Liver (tissue), 9 donors: Measurements from ENCODE around the gene STATH. TPM values are rescaled to one million over a fixed set of nuclear protein-coding genes. Genes with fewer than 3 reads are reported as not detected.

Experiments
- DNase-seq: peaks from one replicate; pipeline ENCODE4 v3.0.0-alpha.2; 2017; ENCODE audit warnings: low spot score
- H3K27ac ChIP-seq, 2 donors: one replicate each; pipeline ENCODE4 v1.7.0; 2013; ENCODE audit warnings: inconsistent platforms in 2 of 2, low read length in 2 of 2, control low read depth in 1 of 2, low read depth in 1 of 2, mild to moderate bottlenecking in 1 of 2
- H3K27me3 ChIP-seq, 4 donors: one replicate each; pipeline versions ENCODE4 v1.6.1 to v1.7.0; 2013; ENCODE audit warnings: low read length in 3 of 4, inconsistent platforms in 1 of 4, mild to moderate bottlenecking in 1 of 4, moderate library complexity in 1 of 4; ENCODE audit not compliant: control insufficient read depth in 4 of 4, insufficient read depth in 4 of 4
- H3K36me3 ChIP-seq, 4 donors: one replicate each; pipeline versions ENCODE4 v1.6.1 to v1.7.0; 2013; ENCODE audit warnings: low read length in 3 of 4, mild to moderate bottlenecking in 3 of 4, low read depth in 1 of 4, moderate library complexity in 1 of 4; ENCODE audit not compliant: control insufficient read depth in 4 of 4, insufficient read depth in 3 of 4
- H3K4me1 ChIP-seq, 4 donors: one replicate each; pipeline versions ENCODE4 v1.6.1 to v1.7.0; 2013; ENCODE audit warnings: low read length in 3 of 4, mild to moderate bottlenecking in 3 of 4, moderate library complexity in 1 of 4; ENCODE audit not compliant: control insufficient read depth in 4 of 4, insufficient read depth in 4 of 4
- H3K4me3 ChIP-seq, 3 donors: one replicate each; pipeline versions ENCODE4 v1.6.1 to v1.7.0; 2013; ENCODE audit warnings: low read length in 3 of 3, control low read depth in 1 of 3, low read depth in 1 of 3, mild to moderate bottlenecking in 1 of 3
- H3K9ac ChIP-seq, 2 donors: one replicate each; pipeline ENCODE4 v1.7.0; 2013; ENCODE audit warnings: low read length in 2 of 2, mild to moderate bottlenecking in 2 of 2, moderate library complexity in 2 of 2, control low read depth in 1 of 2, low read depth in 1 of 2
- H3K9me3 ChIP-seq, 4 donors: one replicate each; pipeline versions ENCODE4 v1.6.1 to v1.7.0; 2013; ENCODE audit warnings: low read length in 3 of 4; ENCODE audit not compliant: control insufficient read depth in 4 of 4
- EGR1 ChIP-seq, 2 donors: IDR thresholded peaks; 2 replicates each; pipeline ENCODE4 v1.6.1; 2016 to 2018; ENCODE audit warnings: antibody characterized with exemption in 2 of 2, low read depth in 2 of 2
- FOXA1 ChIP-seq: IDR thresholded peaks from 2 replicates; pipeline ENCODE4 v1.6.1; 2016; ENCODE audit warnings: antibody characterized with exemption
- FOXA2 ChIP-seq: IDR thresholded peaks from 2 replicates; pipeline ENCODE4 v1.6.1; 2016; ENCODE audit warnings: antibody characterized with exemption
- GABPA ChIP-seq, 2 donors: IDR thresholded peaks in 1 of 2; conservative IDR thresholded peaks in 1 of 2; 2 replicates each; pipeline ENCODE4 v1.6.1; 2016; ENCODE audit warnings: antibody characterized with exemption in 2 of 2, mild to moderate bottlenecking in 1 of 2, moderate library complexity in 1 of 2
- HNF4A ChIP-seq, 2 donors: conservative IDR thresholded peaks; 2 replicates each; pipeline ENCODE4 v1.6.1; 2016; ENCODE audit warnings: antibody characterized with exemption in 2 of 2, mild to moderate bottlenecking in 2 of 2
- HNF4G ChIP-seq: IDR thresholded peaks from 2 replicates; pipeline ENCODE4 v1.6.1; 2016; ENCODE audit warnings: antibody characterized with exemption
- JUND ChIP-seq, 2 donors: IDR thresholded peaks; 2 replicates each; pipeline ENCODE4 v1.6.1; 2016; ENCODE audit warnings: antibody characterized with exemption in 2 of 2
- NR2F2 ChIP-seq: IDR thresholded peaks from 2 replicates; pipeline ENCODE4 v1.6.1; 2016; ENCODE audit warnings: antibody characterized with exemption
- RAD21 ChIP-seq, 2 donors: IDR thresholded peaks; 2 replicates each; pipeline ENCODE4 v1.6.1; 2016; ENCODE audit warnings: antibody characterized with exemption in 2 of 2, mild to moderate bottlenecking in 2 of 2
- RXRA ChIP-seq, 2 donors: IDR thresholded peaks; 2 replicates each; pipeline ENCODE4 v1.6.1; 2017 to 2018; ENCODE audit warnings: antibody characterized with exemption in 2 of 2, mild to moderate bottlenecking in 1 of 2
- SP1 ChIP-seq: IDR thresholded peaks from 2 replicates; pipeline ENCODE4 v1.6.1; 2018; ENCODE audit warnings: antibody characterized with exemption, mild to moderate bottlenecking
- TAF1 ChIP-seq: conservative IDR thresholded peaks from 2 replicates; pipeline ENCODE4 v1.6.1; 2016; ENCODE audit warnings: antibody characterized with exemption, mild to moderate bottlenecking
- YY1 ChIP-seq: IDR thresholded peaks from 2 replicates; pipeline ENCODE4 v1.6.1; 2016; ENCODE audit warnings: antibody characterized with exemption, mild to moderate bottlenecking
- WGBS: extraction: QIAGEN DNeasy Blood & Tissue Kit; methylation state at CpG from one replicate; pipeline ENCODE4 v1.1.7; 2013; 5-methylcytosine and 5-hydroxymethylcytosine counted together
- polyA plus RNA-seq, 2 donors: library from polyadenylated mRNA; stranded (reverse) in 1 of 2; unstranded in 1 of 2; fragments of 200-250 nt in 1 of 2; fragments of >200 nt in 1 of 2; fragmentation: Nextera tagmentation in 1 of 2; extraction: Ambion mirVana in 1 of 2; gene quantifications; one replicate each; pipeline versions ENCODE4 v1.2.1 to v1.2.3, GENCODE V29; 2013 to 2015
- total RNA-seq, 2 donors: library from RNA; depleted of rRNA; stranded (reverse); fragments of >200 nt; gene quantifications; one replicate each; pipeline ENCODE4 v1.2.3, GENCODE V29; 2014
- TF ChIP-seq, protein P1 (sequence below): IDR thresholded peaks from 2 replicates; pipeline ENCODE4 v1.6.1; 2016; ENCODE audit warnings: antibody characterized with exemption
- TF ChIP-seq, protein P2 (sequence below): fragments of 150-350 bp; IDR thresholded peaks from 2 replicates; pipeline ENCODE4 v1.5.1; 2017; ENCODE audit warnings: improper control_type of control experiment, low read depth, low read length; ENCODE audit not compliant: missing input control
- TF ChIP-seq, protein P3 (sequence below): IDR thresholded peaks from 2 replicates; pipeline ENCODE4 v1.6.1; 2016; ENCODE audit warnings: antibody characterized with exemption
- TF ChIP-seq, protein P4 (sequence below): IDR thresholded peaks from 2 replicates; pipeline ENCODE4 v1.6.1; 2016; ENCODE audit warnings: antibody characterized with exemption
- TF ChIP-seq, protein P5 (sequence below): IDR thresholded peaks from 2 replicates; pipeline ENCODE4 v1.6.1; 2016; ENCODE audit warnings: antibody characterized with exemption, mild to moderate bottlenecking
- donor health status: healthy.
- donor health status: healthy.
- donor health status: healthy.
- donor health status: healthy.
- donor health status: healthy.

Gene STATH, protein sequence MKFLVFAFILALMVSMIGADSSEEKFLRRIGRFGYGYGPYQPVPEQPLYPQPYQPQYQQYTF
- total RNA-seq (not detected), polyA plus RNA-seq (not detected)

DNA sequence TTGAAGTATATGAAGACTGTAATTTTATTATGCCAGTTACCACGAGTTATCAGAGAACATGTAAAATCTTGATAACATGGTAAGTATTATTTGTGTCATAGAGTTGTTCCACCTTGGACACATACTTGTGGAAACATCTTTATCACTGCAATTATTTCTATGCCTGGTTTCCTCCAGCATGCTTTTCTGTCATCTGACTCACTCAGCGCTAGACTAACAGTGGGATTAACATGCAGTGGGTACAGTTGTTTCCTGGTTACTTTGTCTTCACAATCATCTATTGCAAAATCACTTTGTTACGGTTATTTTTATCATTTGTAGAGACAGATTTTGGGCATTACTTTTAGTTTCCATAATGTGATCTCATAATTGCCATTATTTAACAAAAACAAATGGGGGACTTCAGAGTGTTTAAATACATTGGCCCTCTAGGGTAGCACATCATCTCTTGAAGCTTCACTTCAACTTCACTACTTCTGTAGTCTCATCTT, at the start of gene STATH:
STATH (plus strand) TSS at position 441 of the 491 bp plus-strand sequence. CDS start 2,472 bp downstream, outside the sequence.
- Histone ChIP-seq H3K27me3 (no peaks in the 10 kb centered on the region), H3K27ac (no peak within 1 kb of the TSS), H3K4me1 (no peaks in the 10 kb centered on the region), H3K4me3 (no peak within 1 kb of the TSS), H3K9me3 (no peaks in the 10 kb centered on the region), H3K36me3 (no peaks in the 10 kb centered on the region), H3K9ac (no peak within 1 kb of the TSS)
- 77% methylated on average over 3 of the region's 3 CpGs for whole genome bisulfite sequencing
- no peak for TF ChIP-seq HNF4A (conservative IDR thresholded peaks at IDR 0.05)
- no peak for TF ChIP-seq NR2F2
- no peak for TF ChIP-seq FOXA1
- TF ChIP-seq YY1: no peak
- TF ChIP-seq, protein P1, sequence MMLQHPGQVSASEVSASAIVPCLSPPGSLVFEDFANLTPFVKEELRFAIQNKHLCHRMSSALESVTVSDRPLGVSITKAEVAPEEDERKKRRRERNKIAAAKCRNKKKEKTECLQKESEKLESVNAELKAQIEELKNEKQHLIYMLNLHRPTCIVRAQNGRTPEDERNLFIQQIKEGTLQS: no peak
- TF ChIP-seq JUND (IDR thresholded peaks at IDR 0.05): no peak
- TF ChIP-seq TAF1: no peak
- TF ChIP-seq, protein P2, sequence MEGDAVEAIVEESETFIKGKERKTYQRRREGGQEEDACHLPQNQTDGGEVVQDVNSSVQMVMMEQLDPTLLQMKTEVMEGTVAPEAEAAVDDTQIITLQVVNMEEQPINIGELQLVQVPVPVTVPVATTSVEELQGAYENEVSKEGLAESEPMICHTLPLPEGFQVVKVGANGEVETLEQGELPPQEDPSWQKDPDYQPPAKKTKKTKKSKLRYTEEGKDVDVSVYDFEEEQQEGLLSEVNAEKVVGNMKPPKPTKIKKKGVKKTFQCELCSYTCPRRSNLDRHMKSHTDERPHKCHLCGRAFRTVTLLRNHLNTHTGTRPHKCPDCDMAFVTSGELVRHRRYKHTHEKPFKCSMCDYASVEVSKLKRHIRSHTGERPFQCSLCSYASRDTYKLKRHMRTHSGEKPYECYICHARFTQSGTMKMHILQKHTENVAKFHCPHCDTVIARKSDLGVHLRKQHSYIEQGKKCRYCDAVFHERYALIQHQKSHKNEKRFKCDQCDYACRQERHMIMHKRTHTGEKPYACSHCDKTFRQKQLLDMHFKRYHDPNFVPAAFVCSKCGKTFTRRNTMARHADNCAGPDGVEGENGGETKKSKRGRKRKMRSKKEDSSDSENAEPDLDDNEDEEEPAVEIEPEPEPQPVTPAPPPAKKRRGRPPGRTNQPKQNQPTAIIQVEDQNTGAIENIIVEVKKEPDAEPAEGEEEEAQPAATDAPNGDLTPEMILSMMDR: no peak
- TF ChIP-seq, protein P3, sequence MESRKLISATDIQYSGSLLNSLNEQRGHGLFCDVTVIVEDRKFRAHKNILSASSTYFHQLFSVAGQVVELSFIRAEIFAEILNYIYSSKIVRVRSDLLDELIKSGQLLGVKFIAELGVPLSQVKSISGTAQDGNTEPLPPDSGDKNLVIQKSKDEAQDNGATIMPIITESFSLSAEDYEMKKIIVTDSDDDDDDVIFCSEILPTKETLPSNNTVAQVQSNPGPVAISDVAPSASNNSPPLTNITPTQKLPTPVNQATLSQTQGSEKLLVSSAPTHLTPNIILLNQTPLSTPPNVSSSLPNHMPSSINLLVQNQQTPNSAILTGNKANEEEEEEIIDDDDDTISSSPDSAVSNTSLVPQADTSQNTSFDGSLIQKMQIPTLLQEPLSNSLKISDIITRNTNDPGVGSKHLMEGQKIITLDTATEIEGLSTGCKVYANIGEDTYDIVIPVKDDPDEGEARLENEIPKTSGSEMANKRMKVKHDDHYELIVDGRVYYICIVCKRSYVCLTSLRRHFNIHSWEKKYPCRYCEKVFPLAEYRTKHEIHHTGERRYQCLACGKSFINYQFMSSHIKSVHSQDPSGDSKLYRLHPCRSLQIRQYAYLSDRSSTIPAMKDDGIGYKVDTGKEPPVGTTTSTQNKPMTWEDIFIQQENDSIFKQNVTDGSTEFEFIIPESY: no peak
- no peak for TF ChIP-seq FOXA2
- TF ChIP-seq, protein P4, sequence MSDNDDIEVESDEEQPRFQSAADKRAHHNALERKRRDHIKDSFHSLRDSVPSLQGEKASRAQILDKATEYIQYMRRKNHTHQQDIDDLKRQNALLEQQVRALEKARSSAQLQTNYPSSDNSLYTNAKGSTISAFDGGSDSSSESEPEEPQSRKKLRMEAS: no peak
- no peak for TF ChIP-seq RAD21 (IDR thresholded peaks at IDR 0.05)
- no peak for TF ChIP-seq HNF4G
- no peak for TF ChIP-seq EGR1 (IDR thresholded peaks at IDR 0.05; ENCODE audit: low read depth in 2 of 2)
- TF ChIP-seq GABPA (IDR thresholded peaks at IDR 0.05 in 1 of 2, conservative IDR thresholded peaks at IDR 0.05 in 1 of 2): no peak
- no peak for TF ChIP-seq SP1
- no peak for DNase-seq

DNA sequence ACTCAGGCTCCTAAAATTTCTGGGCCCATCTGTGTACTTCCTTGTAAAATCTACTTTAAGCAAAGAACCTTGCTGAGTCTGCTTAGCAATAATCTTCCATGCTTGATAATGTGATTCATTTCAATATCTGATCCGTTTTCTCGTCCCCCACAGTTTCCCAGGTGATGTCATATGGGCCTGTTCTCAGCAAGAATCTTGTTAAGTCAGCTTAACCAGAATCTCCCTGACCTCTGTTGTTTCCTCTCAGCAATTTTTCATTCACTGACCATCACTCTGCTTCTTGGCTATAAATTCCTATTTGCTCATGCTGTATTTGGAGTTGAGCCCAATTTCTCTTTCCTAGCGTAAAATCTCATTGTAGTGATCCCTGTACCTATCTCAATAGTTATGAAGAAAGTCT, 44.2 kb upstream of the STATH start:
- DNase-seq: no peak
- H3K9ac ChIP-seq: no peak overlapping the region
- H3K27me3 ChIP-seq: peaks cover 0 to 3% (median 0%) of the 10 kb centered on the region in 4 donors
- H3K4me3 ChIP-seq: no peak overlapping the region
- H3K4me1 ChIP-seq: no peaks in the 10 kb centered on the region
- peaks cover 0 to 3% (median 0%) of the 10 kb centered on the region in 4 donors for H3K9me3 ChIP-seq
- H3K36me3 ChIP-seq: no peaks in the 10 kb centered on the region
- no peak overlapping the region for H3K27ac ChIP-seq
- WGBS: 76% methylated on average over 3 of the region's 3 CpGs
- TF ChIP-seq TAF1: no peak
- TF ChIP-seq, protein P4: no peak
- TF ChIP-seq FOXA2: no peak
- no peak for TF ChIP-seq FOXA1
- TF ChIP-seq JUND (IDR thresholded peaks at IDR 0.05): no peak
- TF ChIP-seq RAD21 (IDR thresholded peaks at IDR 0.05): no peak
- TF ChIP-seq, protein P2: no peak
- TF ChIP-seq RXRA (IDR thresholded peaks at IDR 0.05): no peak
- no peak for TF ChIP-seq HNF4A (conservative IDR thresholded peaks at IDR 0.05)
- TF ChIP-seq, protein P1: no peak
- TF ChIP-seq, protein P5, sequence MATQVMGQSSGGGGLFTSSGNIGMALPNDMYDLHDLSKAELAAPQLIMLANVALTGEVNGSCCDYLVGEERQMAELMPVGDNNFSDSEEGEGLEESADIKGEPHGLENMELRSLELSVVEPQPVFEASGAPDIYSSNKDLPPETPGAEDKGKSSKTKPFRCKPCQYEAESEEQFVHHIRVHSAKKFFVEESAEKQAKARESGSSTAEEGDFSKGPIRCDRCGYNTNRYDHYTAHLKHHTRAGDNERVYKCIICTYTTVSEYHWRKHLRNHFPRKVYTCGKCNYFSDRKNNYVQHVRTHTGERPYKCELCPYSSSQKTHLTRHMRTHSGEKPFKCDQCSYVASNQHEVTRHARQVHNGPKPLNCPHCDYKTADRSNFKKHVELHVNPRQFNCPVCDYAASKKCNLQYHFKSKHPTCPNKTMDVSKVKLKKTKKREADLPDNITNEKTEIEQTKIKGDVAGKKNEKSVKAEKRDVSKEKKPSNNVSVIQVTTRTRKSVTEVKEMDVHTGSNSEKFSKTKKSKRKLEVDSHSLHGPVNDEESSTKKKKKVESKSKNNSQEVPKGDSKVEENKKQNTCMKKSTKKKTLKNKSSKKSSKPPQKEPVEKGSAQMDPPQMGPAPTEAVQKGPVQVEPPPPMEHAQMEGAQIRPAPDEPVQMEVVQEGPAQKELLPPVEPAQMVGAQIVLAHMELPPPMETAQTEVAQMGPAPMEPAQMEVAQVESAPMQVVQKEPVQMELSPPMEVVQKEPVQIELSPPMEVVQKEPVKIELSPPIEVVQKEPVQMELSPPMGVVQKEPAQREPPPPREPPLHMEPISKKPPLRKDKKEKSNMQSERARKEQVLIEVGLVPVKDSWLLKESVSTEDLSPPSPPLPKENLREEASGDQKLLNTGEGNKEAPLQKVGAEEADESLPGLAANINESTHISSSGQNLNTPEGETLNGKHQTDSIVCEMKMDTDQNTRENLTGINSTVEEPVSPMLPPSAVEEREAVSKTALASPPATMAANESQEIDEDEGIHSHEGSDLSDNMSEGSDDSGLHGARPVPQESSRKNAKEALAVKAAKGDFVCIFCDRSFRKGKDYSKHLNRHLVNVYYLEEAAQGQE: no peak
- TF ChIP-seq NR2F2: no peak
- no peak for TF ChIP-seq EGR1 (IDR thresholded peaks at IDR 0.05; ENCODE audit: low read depth in 2 of 2)
- TF ChIP-seq SP1: no peak
- no peak for TF ChIP-seq GABPA (IDR thresholded peaks at IDR 0.05 in 1 of 2, conservative IDR thresholded peaks at IDR 0.05 in 1 of 2)
- no peak for TF ChIP-seq HNF4G
- TF ChIP-seq YY1: no peak
